IMR-90 (cell line): ENCODE measurements around the gene BTBD2.

Experiments used
- BHLHE40 ChIP-seq: fragments of 150-350 bp; IDR thresholded peaks from 2 replicates; pipeline ENCODE4 v1.6.1; 2016; ENCODE audit warnings: mild to moderate bottlenecking, low read depth, low read length
- MAZ ChIP-seq: IDR thresholded peaks from 2 replicates; pipeline ENCODE4 v1.6.1; 2012; ENCODE audit warnings: low read depth, mild to moderate bottlenecking, low read length, improper control_type of control experiment, moderate library complexity, borderline replicate concordance
- POLR2A ChIP-seq: IDR thresholded peaks from 2 replicates; pipeline ENCODE4 v1.6.1; 2012; ENCODE audit warnings: mild to moderate bottlenecking, low read depth, low read length
- RAD21 ChIP-seq: IDR thresholded peaks from 2 replicates; pipeline ENCODE4 v1.6.1; 2012; ENCODE audit warnings: low read length, improper control_type of control experiment
- RCOR1 ChIP-seq: IDR thresholded peaks from 2 replicates; pipeline ENCODE4 v1.6.1; 2012; ENCODE audit warnings: mild to moderate bottlenecking, low read length, improper control_type of control experiment; ENCODE audit not compliant: insufficient replicate concordance
- SMC3 ChIP-seq: fragments of 150-350 bp; IDR thresholded peaks from 2 replicates; pipeline ENCODE4 v1.6.1; 2016; ENCODE audit warnings: low read depth, mild to moderate bottlenecking, antibody characterized with exemption, low read length, moderate library complexity
- TF ChIP-seq, protein P1 (sequence below): conservative IDR thresholded peaks from 2 replicates; pipeline ENCODE4 v1.5.1; 2012; ENCODE audit warnings: mild to moderate bottlenecking, low read depth, low read length, improper control_type of control experiment
- TF ChIP-seq, protein P2 (sequence below): fragments of 150-350 bp; IDR thresholded peaks from 2 replicates; pipeline ENCODE4 v1.6.1; 2017; ENCODE audit warnings: mild to moderate bottlenecking, antibody characterized with exemption, low read length, low read depth

DNA sequence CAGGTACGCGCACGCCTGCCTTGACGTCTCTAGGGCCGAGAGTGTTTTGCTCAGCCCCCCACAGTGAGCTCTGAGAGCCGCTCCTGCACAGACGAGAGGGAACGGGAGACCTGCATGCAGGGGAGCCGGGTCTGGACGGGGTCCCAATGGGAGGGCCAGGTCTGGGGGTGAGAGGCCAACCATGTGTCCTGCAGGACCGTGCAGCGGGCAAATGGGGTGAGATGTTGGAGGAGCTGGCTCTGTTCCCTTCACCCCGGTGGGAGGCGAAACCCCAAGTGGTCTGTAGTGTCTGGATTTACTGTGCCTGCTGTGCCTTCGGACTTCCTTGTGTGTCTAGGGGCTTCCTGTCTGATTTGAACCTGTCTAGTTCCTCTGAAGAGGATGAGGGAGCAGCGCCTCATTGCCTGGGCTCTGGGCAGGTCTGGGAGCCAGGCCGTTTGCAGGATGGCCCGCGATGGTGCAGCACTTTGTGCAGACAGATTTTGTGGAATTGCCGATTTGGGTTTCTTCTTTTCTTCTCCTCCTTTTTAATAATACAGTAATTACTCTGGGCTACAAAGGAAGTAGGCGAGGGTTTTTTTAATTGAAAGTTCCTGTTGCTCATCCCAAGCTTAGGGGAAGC, 72.5 kb downstream of the BTBD2 start:
- TF ChIP-seq, protein P1, sequence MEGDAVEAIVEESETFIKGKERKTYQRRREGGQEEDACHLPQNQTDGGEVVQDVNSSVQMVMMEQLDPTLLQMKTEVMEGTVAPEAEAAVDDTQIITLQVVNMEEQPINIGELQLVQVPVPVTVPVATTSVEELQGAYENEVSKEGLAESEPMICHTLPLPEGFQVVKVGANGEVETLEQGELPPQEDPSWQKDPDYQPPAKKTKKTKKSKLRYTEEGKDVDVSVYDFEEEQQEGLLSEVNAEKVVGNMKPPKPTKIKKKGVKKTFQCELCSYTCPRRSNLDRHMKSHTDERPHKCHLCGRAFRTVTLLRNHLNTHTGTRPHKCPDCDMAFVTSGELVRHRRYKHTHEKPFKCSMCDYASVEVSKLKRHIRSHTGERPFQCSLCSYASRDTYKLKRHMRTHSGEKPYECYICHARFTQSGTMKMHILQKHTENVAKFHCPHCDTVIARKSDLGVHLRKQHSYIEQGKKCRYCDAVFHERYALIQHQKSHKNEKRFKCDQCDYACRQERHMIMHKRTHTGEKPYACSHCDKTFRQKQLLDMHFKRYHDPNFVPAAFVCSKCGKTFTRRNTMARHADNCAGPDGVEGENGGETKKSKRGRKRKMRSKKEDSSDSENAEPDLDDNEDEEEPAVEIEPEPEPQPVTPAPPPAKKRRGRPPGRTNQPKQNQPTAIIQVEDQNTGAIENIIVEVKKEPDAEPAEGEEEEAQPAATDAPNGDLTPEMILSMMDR: no peak
- no peak for TF ChIP-seq RCOR1
- TF ChIP-seq SMC3: no peak
- no peak for TF ChIP-seq RAD21
- no peak for TF ChIP-seq POLR2A
- TF ChIP-seq, protein P2, sequence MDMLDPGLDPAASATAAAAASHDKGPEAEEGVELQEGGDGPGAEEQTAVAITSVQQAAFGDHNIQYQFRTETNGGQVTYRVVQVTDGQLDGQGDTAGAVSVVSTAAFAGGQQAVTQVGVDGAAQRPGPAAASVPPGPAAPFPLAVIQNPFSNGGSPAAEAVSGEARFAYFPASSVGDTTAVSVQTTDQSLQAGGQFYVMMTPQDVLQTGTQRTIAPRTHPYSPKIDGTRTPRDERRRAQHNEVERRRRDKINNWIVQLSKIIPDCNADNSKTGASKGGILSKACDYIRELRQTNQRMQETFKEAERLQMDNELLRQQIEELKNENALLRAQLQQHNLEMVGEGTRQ: no peak
- no peak for TF ChIP-seq BHLHE40
- TF ChIP-seq MAZ: no peak
